Measurements from ENCODE around the gene ANP32A. TPM values are rescaled to one million over a fixed set of nuclear protein-coding genes. Genes with fewer than 3 reads are reported as not detected.

The ANP32A gene
- total RNA-seq, 1 experiment from 2014 or later, result 220 TPM

GRCh38 chr15:68814596-68814995 is 6.1 kb downstream of the ANP32A start:
- Histone ChIP-seq H2AFZ (ENCODE audit: low read depth, low read length, poor library complexity, severe bottlenecking) (no peak overlapping the region), H3K9me2 (ENCODE audit: insufficient read depth) (no peaks in the 10 kb centered on the region), H3K27me3 (ENCODE audit: insufficient read depth, low read length) (no peaks in the 10 kb centered on the region), H3K27ac (ENCODE audit: low read depth, low read length) (no peak overlapping the region), H3K9me3 (ENCODE audit: control insufficient read depth in 1 of 2, insufficient read depth in 1 of 2, low read depth in 1 of 2, low read length in 2 of 2) (no peaks in the 10 kb centered on the region), H3K4me3 (replicated peaks in 1 of 2; ENCODE audit: low read depth in 1 of 2, low read length in 2 of 2) (no peak overlapping the region), H3K4me1 (ENCODE audit: control insufficient read depth in 1 of 2, insufficient read depth in 2 of 2, low read length in 2 of 2) (peaks cover 19 to 37% of the 10 kb centered on the region in 2 experiments), H3K4me2 (ENCODE audit: low read length) (no peak overlapping the region), H3K36me3 (ENCODE audit: control insufficient read depth in 1 of 2, insufficient read depth in 2 of 2, low read length in 2 of 2) (0 out of 4 replicates have a peak, but pooled peaks cover 0 to 3% of the 10 kb centered on the region in 2 experiments), H3K79me2 (ENCODE audit: insufficient read depth, low read length) (peaks cover 100% of the 10 kb centered on the region), H3K9ac (ENCODE audit: low read length) (no peak overlapping the region), H4K20me1 (ENCODE audit: insufficient read depth) (peaks cover 11% of the 10 kb centered on the region; the same call in 1 of the 2 replicates)
- ATAC-seq (no peak), DNase-seq (ENCODE audit: low read depth, low spot score) (no peak)
- BruUV-seq (replicated peaks), result no TSS peak
- ChIA-PET RAD21 (ENCODE audit: low non-redundant PET in 1 of 2, low total read pairs in 2 of 2, uncharacterized antibody in 2 of 2, unreplicated experiment in 2 of 2) (no interaction called here), CTCF (interaction anchor here (1.4 kb wide), 1 partner anchor 61 kb away, joined by 3 read pairs; no protein-coding TSS in a partner anchor), POLR2A (no interaction called here)
- TF ChIP-seq RAD21 (IDR thresholded peaks at IDR 0.05; ENCODE audit: low read depth), result no peak
- no peak for TF ChIP-seq JUND (IDR thresholded peaks at IDR 0.05)
- TF ChIP-seq EZH2phosphoT487 (IDR thresholded peaks at IDR 0.05; ENCODE audit: borderline replicate concordance), result no peak
- no peak for TF ChIP-seq ZFX (IDR thresholded peaks at IDR 0.05)
- no peak for TF ChIP-seq YY1 (IDR thresholded peaks at IDR 0.05; ENCODE audit: extremely low read depth, insufficient replicate concordance, low read depth, low read length)
- TF ChIP-seq TCF7L2 (IDR thresholded peaks at IDR 0.05; ENCODE audit: borderline replicate concordance, extremely low read depth, insufficient read depth, insufficient read length), result no peak
- TF ChIP-seq EGR1 (IDR thresholded peaks at IDR 0.05; ENCODE audit: low read depth), result no peak
- TF ChIP-seq POLR2AphosphoS5 (IDR thresholded peaks at IDR 0.05; ENCODE audit: low read depth, low read length), result no peak
- TF ChIP-seq ZNF274 (IDR thresholded peaks at IDR 0.05; ENCODE audit: low read depth, low read length), result no peak
- no peak for TF ChIP-seq POLR2A (IDR thresholded peaks at IDR 0.05; ENCODE audit: borderline replicate concordance, extremely low read depth, insufficient read depth, insufficient read length)
- intact Hi-C loops (cut with micrococcal nuclease), result no loop called here
